HG03442 (cell line): ENCODE results near the gene SELENOO.

Experiments used
- ATAC-seq: cut with Tn5 transposase; IDR thresholded peaks from one replicate; pipeline ENCODE4 v1.9.1; 2021; ENCODE audit warnings: mild to moderate bottlenecking, moderate library complexity; ENCODE audit not compliant: unreplicated experiment

SELENOO gene

DNA sequence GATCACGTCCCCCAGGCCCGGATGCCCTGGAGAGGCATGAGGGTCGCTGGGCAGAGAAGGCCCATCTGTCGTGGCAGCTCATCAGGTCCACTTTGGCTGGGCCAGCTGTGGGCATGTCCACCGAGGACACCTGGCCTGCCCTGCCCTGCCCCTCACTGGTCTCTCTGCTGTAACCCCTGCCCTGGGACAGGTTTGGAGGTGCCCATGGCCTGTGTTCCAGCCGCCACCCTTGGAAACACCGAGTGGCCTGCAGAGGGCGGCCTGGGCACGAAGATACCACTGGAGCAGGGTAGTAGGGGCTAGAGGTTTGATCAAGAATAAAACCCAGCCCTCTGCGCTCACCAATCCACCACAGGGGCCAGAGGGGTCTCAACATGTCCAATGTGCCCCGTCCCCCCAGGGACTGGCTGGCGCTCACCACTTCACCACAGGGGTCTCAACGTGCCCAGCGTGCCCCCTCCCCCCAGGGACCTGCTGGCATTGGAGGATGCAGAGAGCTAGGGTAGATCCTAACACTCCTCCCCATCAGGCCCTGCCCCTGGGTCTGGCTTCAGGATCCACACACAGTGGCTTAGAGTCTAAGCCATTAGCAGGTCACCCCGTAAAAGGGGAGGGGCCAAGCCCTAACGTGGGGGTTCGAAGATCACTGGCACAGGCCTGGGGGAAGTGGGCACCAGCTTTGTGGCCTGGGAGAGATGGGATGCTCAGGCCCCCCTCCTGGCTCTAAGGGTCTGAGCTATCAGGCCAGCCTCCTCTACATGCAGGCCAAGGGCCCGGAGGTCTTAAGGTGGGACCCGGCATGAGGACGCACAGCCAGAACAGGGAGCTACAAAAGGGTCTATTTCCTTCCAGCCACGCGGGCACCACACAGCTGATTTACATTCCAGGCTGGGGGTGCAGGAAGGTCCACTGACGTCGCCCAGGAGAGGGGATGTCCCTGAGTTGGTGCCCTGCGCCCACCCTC, 51.6 kb downstream of the SELENOO start:
- no peak for ATAC-seq

DNA sequence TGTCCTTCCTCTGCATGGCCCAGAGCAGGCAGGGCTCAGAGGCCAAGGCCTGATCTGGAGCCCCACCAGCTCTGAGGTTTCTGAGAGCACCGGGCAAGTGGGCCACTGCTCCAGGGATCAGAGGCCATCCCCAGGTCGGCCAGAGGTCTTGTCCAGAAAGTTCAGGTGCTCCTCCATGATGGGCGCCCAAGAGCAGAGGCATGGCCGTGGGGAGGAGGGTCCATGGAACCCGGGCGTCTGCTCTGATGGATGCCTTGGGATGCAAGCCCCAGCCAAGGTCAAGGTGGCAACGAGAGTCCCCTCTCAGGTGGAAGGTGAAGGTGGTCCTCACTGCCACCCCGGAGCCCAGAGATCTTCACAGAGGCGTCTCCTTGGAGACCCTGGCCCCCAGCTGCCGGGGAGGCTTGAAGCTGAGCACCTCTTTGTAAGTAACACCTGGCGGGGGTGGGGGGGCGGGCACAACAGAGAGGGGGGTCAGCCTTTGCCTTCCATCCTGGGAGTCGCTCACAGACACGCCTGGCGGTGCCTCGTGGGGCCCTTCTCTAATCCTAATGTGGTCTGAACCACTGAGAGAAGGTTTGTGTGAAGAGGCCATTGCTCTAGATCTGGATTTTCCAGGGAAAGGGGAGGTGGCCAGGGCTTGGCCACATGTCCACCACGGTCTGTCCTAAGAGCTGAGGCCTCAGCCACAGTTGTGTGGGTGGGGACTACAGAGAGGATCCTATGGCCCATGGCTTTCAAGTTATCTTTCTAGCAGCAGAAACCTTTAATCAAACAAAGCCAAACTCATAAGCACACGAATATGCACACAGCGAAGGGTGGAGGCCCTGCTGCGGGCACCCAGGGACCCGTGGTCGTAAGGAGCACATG, 52.5 kb downstream of the SELENOO start:
- ATAC-seq: no peak

GRCh38 chr22:50253941-50254340, 53.1 kb downstream of the SELENOO start:
- no peak for ATAC-seq

GRCh38 chr22:50255099-50255498, 54.3 kb downstream of the SELENOO start:
- no peak for ATAC-seq

DNA sequence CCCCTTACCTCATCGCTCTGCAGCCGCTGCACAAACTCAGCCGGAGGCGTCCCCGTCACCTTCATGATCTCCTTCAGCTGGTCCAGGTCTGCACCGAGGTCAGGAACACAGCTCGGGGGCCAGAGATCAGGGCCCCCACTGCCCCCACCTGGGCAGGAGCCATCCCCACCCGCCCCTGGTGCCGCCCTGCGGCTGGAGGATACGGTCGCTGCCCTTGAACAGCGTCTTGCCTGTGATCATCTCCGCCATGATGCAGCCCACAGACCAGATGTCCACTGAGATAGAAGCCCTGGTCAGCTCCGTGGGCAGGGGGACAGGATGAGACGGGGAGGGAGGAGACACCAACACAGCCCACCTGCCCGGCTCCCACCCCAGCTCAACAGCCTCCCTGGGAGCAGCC, 54.8 kb downstream of the SELENOO start:
- no peak for ATAC-seq

DNA sequence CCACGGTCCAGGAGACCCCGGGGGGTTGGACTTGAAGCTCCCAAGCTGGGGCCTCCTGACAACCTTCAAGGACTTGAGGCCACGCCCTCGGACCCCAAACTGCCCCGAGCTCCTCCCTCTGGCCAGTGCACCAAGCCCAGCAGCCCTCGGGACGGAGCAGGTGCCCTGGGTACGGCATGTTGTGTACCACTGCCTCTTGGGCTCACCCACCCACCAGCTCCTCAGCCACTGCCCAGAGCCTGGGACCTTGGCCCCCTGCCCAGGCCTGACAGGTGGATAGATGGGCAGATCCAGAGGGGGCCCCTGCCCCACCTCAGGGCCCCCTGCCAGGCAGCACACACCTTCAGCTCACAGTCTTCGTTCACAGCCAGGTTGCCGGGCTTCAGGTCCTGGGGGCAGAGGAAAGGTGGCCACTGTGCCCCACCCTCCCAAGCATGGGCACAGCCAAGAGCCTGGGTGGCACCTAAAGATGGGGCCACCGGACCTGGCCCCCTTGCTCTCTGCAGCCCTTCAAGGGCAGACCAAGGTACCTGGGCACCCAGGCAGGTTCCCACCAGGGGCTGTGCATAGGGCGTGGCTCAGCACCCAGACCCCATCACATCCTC, 55.5 kb downstream of the SELENOO start:
- no peak for ATAC-seq

- no peak for ATAC-seq
Measured at GRCh38 chr22:50257041-50257440, 56.2 kb downstream of the SELENOO start.

DNA sequence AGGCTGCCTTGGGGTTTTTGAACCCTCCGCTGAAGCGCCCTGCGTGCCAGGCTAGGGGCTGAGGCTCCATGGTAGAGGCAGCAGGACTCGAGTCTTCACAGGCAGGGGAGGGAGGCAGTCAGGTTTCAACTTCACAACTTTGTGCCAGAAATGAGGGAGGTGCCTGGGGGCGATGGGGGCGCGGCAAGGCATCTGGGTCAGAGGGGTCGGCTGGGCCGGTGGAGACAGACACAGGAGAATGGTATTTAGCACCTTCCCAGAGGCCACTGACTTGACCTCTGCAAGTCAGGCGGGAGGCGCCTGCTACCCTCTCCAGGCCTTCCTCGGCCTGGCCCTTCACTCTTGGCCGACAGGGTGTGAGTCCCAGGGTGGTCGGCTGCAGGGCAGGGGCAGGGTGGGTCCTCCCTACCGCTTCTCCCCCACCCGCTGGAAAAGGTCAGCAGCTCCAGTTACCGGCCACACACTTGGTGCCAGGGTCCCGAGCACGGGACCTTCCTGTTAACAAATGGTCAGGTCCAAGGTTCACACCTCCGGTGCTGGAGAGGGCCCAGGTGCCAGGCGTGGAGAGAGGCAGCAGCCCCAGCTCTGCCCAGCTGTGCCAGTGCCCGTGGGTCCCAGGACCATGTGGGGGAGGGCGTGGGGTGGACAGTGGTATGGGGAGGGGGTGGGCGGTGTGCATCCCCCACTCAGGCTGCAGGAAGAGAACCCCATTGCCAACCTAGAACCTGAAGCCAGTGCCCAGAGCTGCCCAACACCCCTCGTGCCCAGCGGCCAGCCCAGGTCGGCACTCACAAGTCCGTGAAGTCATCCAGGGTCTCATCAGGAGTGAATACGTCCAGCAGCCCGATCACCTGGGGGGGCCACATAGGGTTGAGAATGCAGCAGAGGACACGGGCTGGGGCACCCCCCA, 56.9 kb downstream of the SELENOO start:
- no peak for ATAC-seq

DNA sequence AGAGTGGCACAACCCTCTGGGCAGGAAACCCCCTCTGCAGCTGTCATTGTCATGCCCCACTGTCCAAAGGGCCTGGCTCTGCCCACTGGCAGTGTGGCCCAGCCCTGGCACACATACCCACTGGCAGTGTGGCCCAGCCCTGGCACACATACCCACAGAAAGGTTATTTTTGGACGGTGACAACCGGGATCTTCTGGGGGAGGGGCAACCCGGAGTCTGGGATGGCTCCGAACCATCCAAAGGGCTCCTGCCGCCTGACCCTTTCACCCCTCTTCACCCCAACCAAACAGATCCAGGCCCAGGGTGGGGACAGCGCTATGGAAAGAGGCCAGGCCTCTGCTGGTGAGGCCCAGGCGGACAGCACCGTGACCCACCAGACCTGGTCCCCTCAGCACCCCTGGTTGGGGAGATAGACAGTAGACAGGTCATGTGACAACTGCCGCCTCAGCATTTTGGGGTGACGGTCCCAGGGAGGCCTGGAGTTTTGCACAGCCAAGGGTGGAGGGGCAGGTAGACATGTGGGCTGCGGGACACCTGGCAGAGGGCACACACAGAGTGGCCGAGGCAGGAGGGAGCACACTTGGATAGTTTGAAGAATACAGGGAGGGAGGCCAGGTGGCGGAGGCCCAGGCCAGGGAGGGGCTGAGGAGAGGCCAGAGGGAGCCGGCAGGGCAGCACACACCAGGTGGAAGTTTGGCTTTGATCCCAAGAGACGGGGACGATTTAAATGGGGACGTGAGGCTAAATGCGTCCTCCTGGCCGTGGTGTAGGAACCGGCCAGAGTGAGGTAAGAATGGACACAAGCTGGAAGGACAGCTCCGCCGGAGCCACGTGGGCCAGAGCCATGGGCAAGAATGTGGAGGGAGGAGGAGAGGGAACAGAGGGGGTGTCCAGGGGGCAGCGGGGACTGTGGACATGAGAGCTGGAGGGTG, 57.8 kb downstream of the SELENOO start:
- no peak for ATAC-seq

GRCh38 chr22:50259302-50259701, 58.5 kb downstream of the SELENOO start:
- no peak for ATAC-seq

DNA sequence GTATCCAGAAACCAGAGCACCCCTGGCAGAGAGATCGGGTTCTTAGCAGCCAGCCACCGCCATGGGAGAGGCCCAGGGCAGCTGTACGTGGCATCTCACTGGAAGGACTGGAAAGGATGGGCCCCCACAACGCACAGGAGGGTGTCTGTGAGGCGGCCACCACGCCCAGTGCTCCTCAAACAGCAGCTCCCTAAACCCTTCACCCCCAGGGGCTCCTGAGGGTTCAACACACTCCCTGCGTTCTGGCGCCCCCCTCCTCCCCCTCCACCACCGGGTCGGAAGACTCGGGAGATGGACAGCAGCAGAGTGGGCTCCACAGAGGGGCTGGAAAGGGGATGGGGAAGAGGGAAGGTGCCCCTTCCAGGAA, 59.6 kb downstream of the SELENOO start:
- ATAC-seq: no peak

DNA sequence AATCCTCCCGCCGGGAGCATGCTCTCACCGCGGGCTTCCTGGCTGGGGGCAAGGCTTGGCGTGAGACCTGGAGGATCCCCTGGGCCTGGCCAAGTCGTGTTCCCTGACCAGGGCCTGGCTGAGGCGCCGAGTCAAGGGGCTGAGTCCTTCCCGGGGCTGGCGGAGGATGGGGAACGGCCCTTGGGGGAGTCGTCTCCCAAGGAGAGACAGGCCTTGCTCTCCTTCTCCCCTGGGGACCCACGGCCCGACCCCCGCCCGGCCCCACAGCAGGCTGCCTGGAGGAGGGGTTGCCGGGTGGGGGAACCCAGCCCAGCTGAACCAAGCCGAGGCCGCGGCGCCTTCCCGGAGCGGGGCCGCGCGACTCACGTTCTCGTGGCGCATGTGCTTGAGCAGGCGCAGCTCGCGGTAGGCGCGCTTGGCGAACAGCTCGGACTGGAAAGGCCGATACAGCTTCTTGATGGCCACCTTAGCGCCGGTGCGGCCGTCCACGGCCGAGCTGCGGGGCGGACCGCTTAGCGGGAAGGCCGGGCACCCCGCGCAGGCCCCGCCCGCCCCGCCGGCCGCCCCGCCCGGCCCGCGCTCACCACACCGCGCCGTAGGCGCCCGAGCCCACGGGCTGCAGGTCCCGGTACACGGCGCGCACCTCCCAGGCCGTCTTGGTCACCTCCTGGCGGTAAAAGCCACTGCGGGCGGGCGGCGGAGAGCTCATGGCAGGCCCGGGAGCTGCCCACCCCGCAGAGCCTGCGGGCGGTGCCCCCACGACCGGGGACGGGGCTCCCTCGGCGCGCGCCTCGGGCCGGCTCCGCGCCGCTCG, 60.2 kb downstream of the SELENOO start:
- peak; percentile 23 for ATAC-seq

DNA sequence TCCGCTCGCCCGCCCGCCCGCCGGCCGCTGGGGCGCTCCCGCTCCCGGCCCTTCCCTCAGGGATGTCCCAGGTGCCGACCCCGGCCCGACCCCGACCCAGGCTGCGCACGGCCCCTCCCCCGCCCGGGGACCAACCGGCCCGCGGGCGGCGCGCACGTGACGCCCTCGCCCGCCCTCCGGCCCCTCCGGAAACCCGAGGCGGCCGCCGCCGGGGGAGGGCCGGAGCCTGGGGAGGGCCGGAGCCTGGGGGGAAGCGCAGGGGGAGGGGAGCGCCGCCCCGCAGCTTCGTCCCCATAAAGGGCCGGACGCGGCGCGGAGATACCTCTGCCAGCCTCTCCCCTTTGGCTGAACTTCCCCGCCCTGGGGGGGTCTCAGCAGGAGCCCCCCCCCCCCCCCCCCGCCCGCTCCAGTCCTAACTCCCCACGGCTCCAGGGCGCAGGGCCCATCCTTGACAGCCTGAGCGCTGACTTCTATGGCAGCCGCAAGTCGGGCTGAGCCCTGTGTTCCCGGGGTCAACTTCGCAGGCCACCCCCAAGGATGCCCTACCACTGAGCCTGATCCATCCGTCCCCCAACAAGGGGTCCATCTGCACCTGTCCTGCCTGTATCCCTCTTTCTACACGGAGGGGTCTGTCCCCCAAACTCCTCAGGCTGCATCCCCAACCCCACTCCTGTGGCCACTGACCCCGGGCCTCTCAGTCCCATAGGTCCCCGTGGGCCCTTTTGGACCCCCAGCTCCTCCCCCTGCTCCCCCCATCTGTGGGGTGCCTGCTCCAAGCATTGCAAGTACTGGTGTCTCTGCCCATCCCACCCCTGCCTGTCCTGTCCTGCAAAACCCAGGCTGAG, 61.0 kb downstream of the SELENOO start, which contains the start of gene MAPK12:
Gene MAPK12, minus strand, starts transcription at position 69 of the 845 bp plus-strand sequence. CDS start 174 bp downstream, outside the sequence.
- peak; percentile 38 for ATAC-seq

DNA sequence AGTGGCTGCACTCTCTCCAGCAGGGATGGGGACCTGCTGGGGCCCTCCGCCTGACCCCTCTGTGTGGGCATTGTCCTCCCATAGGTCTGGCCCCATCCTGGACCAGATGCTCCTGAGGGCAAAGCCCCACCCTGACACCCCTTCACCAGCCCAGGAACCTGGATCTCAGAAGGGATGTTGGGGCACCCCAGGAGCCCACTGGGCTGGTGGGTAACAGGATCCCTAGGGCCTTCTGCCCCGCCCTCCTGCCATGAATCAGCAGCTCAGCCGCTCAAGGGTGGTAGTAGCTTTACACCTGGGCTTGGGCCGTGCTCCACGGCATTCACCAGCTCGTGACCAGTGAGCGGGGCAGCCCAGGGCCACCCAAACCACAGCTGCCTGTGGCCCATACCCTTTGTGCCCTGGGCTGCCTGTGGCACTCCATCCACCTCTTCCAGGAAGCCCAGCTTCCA, 61.7 kb downstream of the SELENOO start:
- ATAC-seq: no peak

GRCh38 chr22:50262973-50263617, 62.3 kb downstream of the SELENOO start:
- no peak for ATAC-seq

DNA sequence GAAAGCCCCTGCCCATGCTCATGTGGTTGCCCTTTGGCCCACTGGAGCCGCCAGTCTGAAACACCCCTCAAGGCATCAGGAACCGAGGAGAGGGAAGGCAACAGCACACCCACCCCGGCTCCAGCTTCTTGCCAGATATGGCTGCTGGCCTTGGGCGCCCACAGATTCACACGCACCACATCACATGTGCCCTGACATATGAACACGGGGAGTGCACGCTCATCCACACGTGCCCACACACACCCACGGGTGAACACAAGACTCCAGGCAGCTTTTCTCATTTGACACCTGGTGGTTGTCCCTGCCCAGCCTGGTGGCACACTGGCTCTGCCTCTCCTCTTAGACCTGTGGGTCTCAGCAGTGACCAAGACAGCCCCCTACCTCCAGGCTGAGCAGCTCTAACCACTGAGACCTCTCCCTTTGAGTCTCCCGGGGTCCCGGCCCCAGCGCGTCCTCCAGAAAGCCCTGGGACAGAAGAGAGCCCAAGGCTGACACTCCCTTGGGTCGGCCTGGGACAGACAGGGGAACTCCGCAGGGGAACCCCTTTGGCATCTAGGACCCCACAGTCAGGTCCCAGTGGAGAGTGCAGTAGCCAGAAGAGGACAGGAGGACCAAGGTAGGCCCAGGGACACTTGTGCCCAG, 63.4 kb downstream of the SELENOO start:
- no peak for ATAC-seq
